Tibial nerve (tissue), 4 donors: Measurements from ENCODE around the gene DHX36. TPM values are rescaled to one million over a fixed set of nuclear protein-coding genes. Genes with fewer than 3 reads are reported as not detected.

Experiments used
- DNase-seq, 2 donors: peaks; one replicate each; pipeline ENCODE4 v3.0.0-alpha.2; 2019; ENCODE audit warnings: low spot score in 2 of 2
- H3K27ac ChIP-seq, 4 donors: fragments of 200-600 bp; sonication (generic) in 3 of 4; one replicate each; pipeline ENCODE4 v1.5.1; 2017 to 2019; ENCODE audit warnings: mild to moderate bottlenecking in 1 of 4
- H3K27me3 ChIP-seq, 2 donors: fragments of 200-600 bp; sonication (generic) in 1 of 2; one replicate each; pipeline versions ENCODE4 v1.5.1 to v1.6.0; 2017 to 2019
- H3K36me3 ChIP-seq, 3 donors: fragments of 200-600 bp; sonication (generic); one replicate each; pipeline ENCODE4 v1.5.1; 2018 to 2019
- H3K4me1 ChIP-seq, 4 donors: fragments of 200-600 bp; sonication (generic) in 3 of 4; one replicate each; pipeline ENCODE4 v1.5.1; 2017 to 2019
- H3K4me3 ChIP-seq, 4 donors: fragments of 200-600 bp; sonication (generic) in 3 of 4; one replicate each; pipeline ENCODE4 v1.5.1; 2017 to 2019; ENCODE audit warnings: mild to moderate bottlenecking in 1 of 4, moderate library complexity in 1 of 4
- H3K9me3 ChIP-seq, 4 donors: fragments of 200-600 bp; sonication (generic) in 3 of 4; one replicate each; pipeline ENCODE4 v1.5.1; 2017 to 2019
- CTCF ChIP-seq, 5 experiments: fragments of 200-600 bp in 3 of 5; fragments of 450-650 bp in 2 of 5; sonication (generic) in 3 of 5; IDR thresholded peaks; one replicate each; pipeline ENCODE4 v1.5.1; 2016 to 2019; ENCODE audit warnings: antibody characterized with exemption in 5 of 5, mild to moderate bottlenecking in 3 of 5, moderate library complexity in 2 of 5
- EP300 ChIP-seq, 2 donors: sonication (generic); formaldehyde crosslinking; IDR thresholded peaks; one replicate each; pipeline ENCODE4 v1.6.1; 2017; ENCODE audit warnings: antibody characterized with exemption in 2 of 2, mild to moderate bottlenecking in 1 of 2
- POLR2A ChIP-seq, 2 donors: fragments of 450-650 bp; IDR thresholded peaks; one replicate each; pipeline ENCODE4 v1.6.1; 2017; ENCODE audit warnings: antibody characterized with exemption in 2 of 2, mild to moderate bottlenecking in 2 of 2, moderate library complexity in 2 of 2
- WGBS, 2 donors: methylation state at CpG; one replicate each; pipeline ENCODE4 v1.1.5; 2018; 5-methylcytosine and 5-hydroxymethylcytosine counted together
- total RNA-seq, 4 donors: library from RNA; depleted of rRNA; stranded (reverse); fragments of >200 nt; gene quantifications; one replicate each; pipeline ENCODE4 v1.1.0, GENCODE V29; 2016

Gene DHX36
- total RNA-seq, 4 donors from 2014 or later: 60.6 to 73.5 (median 64.5) TPM

- Histone ChIP-seq H3K4me1 (peaks cover 0 to 20% (median 0%) of the 10 kb centered on the region in 4 donors), H3K9me3 (no peaks in the 10 kb centered on the region), H3K27me3 (no peaks in the 10 kb centered on the region), H3K4me3 (no peak overlapping the region), H3K36me3 (peaks cover 0 to 53% (median 7%) of the 10 kb centered on the region in 3 donors), H3K27ac (no peak overlapping the region)
- no peak for TF ChIP-seq CTCF (IDR thresholded peaks at IDR 0.05)
- no peak for TF ChIP-seq POLR2A (IDR thresholded peaks at IDR 0.05)
- no peak for TF ChIP-seq EP300 (IDR thresholded peaks at IDR 0.05)
- no peak for DNase-seq
These were observed 16.9 kb downstream of the DHX36 start for GRCh38 chr3:154307363-154307762.

- H3K4me3 ChIP-seq: no peak overlapping the region
- no peaks in the 10 kb centered on the region for H3K9me3 ChIP-seq
- 94 to 95% methylated on average over 3 of the region's 3 CpGs for WGBS, 2 donors
- H3K27ac ChIP-seq: no peak overlapping the region
- TF ChIP-seq CTCF (IDR thresholded peaks at IDR 0.05) (no peak), EP300 (IDR thresholded peaks at IDR 0.05) (no peak), POLR2A (IDR thresholded peaks at IDR 0.05) (no peak)
- DNase-seq: no peak
- H3K27me3 ChIP-seq: no peaks in the 10 kb centered on the region
- H3K36me3 ChIP-seq: peaks cover 0 to 73% (median 16%) of the 10 kb centered on the region in 3 donors
- H3K4me1 ChIP-seq: peaks cover 0 to 14% (median 0%) of the 10 kb centered on the region in 4 donors
These were observed 19.4 kb downstream of the DHX36 start for GRCh38 chr3:154304936-154305335.

GRCh38 chr3:154304116-154304786 lies 20.0 kb downstream of the DHX36 start:
- Histone ChIP-seq H3K27ac (no peak overlapping the region), H3K4me1 (peaks cover 0 to 14% (median 0%) of the 10 kb centered on the region in 4 donors), H3K9me3 (no peaks in the 10 kb centered on the region), H3K4me3 (no peak overlapping the region), H3K27me3 (no peaks in the 10 kb centered on the region), H3K36me3 (peaks cover 0 to 80% (median 16%) of the 10 kb centered on the region in 3 donors)
- DNase-seq: no peak
- TF ChIP-seq POLR2A (IDR thresholded peaks at IDR 0.05) (no peak), CTCF (IDR thresholded peaks at IDR 0.05) (no peak), EP300 (IDR thresholded peaks at IDR 0.05) (no peak)

GRCh38 chr3:154301561-154301960 lies 22.7 kb downstream of the DHX36 start:
- no peaks in the 10 kb centered on the region for H3K9me3 ChIP-seq
- no peaks in the 10 kb centered on the region for H3K4me1 ChIP-seq
- peaks cover 0 to 89% (median 23%) of the 10 kb centered on the region in 3 donors for H3K36me3 ChIP-seq
- TF ChIP-seq POLR2A (IDR thresholded peaks at IDR 0.05) (no peak), EP300 (IDR thresholded peaks at IDR 0.05) (no peak), CTCF (IDR thresholded peaks at IDR 0.05) (no peak)
- H3K4me3 ChIP-seq: no peak overlapping the region
- no peaks in the 10 kb centered on the region for H3K27me3 ChIP-seq
- 86 to 88% methylated on average over 3 of the region's 3 CpGs for WGBS, 2 donors
- H3K27ac ChIP-seq: no peak overlapping the region
- DNase-seq: no peak

- no peak for DNase-seq
- Histone ChIP-seq H3K9me3 (no peaks in the 10 kb centered on the region), H3K27ac (no peak overlapping the region), H3K4me1 (no peaks in the 10 kb centered on the region), H3K36me3 (peaks cover 0 to 86% (median 23%) of the 10 kb centered on the region in 3 donors), H3K4me3 (no peak overlapping the region), H3K27me3 (no peaks in the 10 kb centered on the region)
- no peak for TF ChIP-seq EP300 (IDR thresholded peaks at IDR 0.05)
- no peak for TF ChIP-seq CTCF (IDR thresholded peaks at IDR 0.05)
- TF ChIP-seq POLR2A (IDR thresholded peaks at IDR 0.05): no peak
- 93 to 95% methylated on average over 2 of the region's 2 CpGs for WGBS, 2 donors
These were observed 30.3 kb downstream of the DHX36 start for GRCh38 chr3:154294016-154294415.
